Transverse colon (tissue), 4 donors: Measurements from ENCODE around the gene ECHS1. TPM values are rescaled to one million over a fixed set of nuclear protein-coding genes. Genes with fewer than 3 reads are reported as not detected.

Experiments
- DNase-seq: peaks from one replicate; pipeline ENCODE4 v3.0.0-alpha.2; 2019
- H3K27ac ChIP-seq, 4 donors: fragments of 200-600 bp; sonication (generic); 2 replicates each; pipeline ENCODE4 v1.5.1; 2016 to 2018; ENCODE audit warnings: inconsistent platforms in 4 of 4
- H3K27me3 ChIP-seq: fragments of 200-600 bp; sonication (generic); 2 replicates; pipeline ENCODE4 v1.5.1; 2017; ENCODE audit warnings: inconsistent platforms
- H3K36me3 ChIP-seq, 4 donors: fragments of 200-600 bp; sonication (generic); 2 replicates each; pipeline ENCODE4 v1.5.1; 2017 to 2019; ENCODE audit warnings: inconsistent platforms in 4 of 4
- H3K4me1 ChIP-seq, 4 donors: fragments of 200-600 bp; sonication (generic); 2 replicates each; pipeline ENCODE4 v1.5.1; 2017 to 2020; ENCODE audit warnings: inconsistent platforms in 4 of 4
- H3K4me3 ChIP-seq, 4 donors: fragments of 200-600 bp; sonication (generic); 1 replicate in 1 of 4; 2 replicates in 3 of 4; pipeline versions ENCODE4 v1.5.1 to v1.6.1; 2017 to 2019; ENCODE audit warnings: inconsistent platforms in 4 of 4
- H3K9me3 ChIP-seq, 2 donors: fragments of 200-600 bp; sonication (generic); 2 replicates each; pipeline ENCODE4 v1.5.1; 2017 to 2019; ENCODE audit warnings: inconsistent platforms in 2 of 2
- CTCF ChIP-seq, 5 experiments: fragments of 200-600 bp in 3 of 5; fragments of 450-650 bp in 2 of 5; sonication (generic) in 3 of 5; IDR thresholded peaks; 1 replicate in 2 of 5; 2 replicates in 3 of 5; pipeline ENCODE4 v1.5.1; 2016 to 2017; ENCODE audit warnings: antibody characterized with exemption in 5 of 5, inconsistent platforms in 3 of 5, mild to moderate bottlenecking in 2 of 5, moderate library complexity in 1 of 5
- EP300 ChIP-seq: sonication (generic); formaldehyde crosslinking; IDR thresholded peaks from one replicate; pipeline ENCODE4 v1.6.1; 2017; ENCODE audit warnings: antibody characterized with exemption, low read depth
- POLR2A ChIP-seq: fragments of 450-650 bp; IDR thresholded peaks from one replicate; pipeline ENCODE4 v1.6.1; 2016; ENCODE audit warnings: antibody characterized with exemption, mild to moderate bottlenecking, moderate library complexity
- POLR2AphosphoS5 ChIP-seq, 3 donors: sonication (generic); formaldehyde crosslinking; IDR thresholded peaks; one replicate each; pipeline ENCODE4 v1.6.1; 2016; ENCODE audit warnings: antibody characterized with exemption in 3 of 3
- WGBS, 2 donors: methylation state at CpG; one replicate each; pipeline ENCODE4 v1.1.5; 2018; ENCODE audit warnings: low coverage in 1 of 2; 5-methylcytosine and 5-hydroxymethylcytosine counted together
- in situ Hi-C, 4 donors: fragments of 200-750 bp; cut with MboI; loops; one replicate each; pipeline versions ENCODE4 v1.15.0 to v1.15.1; 2017; ENCODE audit warnings: low sequenced_read_pairs in 3 of 4, low pct_ligation_motif_present in 1 of 4, low pct_unique_long_range_greater_than_20kb in 1 of 4
- intact Hi-C: fragments of 100-400 bp; cut with DNase I; formaldehyde crosslinking; loops from one replicate; pipeline ENCODE4 v1.15.1; 2023; ENCODE audit warnings: low total_unique reads
- total RNA-seq, 4 donors: library from RNA; depleted of rRNA; stranded (reverse); fragments of >200 nt; gene quantifications; one replicate each; pipeline ENCODE4 v1.1.0, GENCODE V29; 2016

Gene ECHS1
- total RNA-seq, 4 donors from 2014 or later: 48.3 to 165 (median 120) TPM

GRCh38 chr10:133384071-133384470 is 10.9 kb upstream of the ECHS1 start:
- H3K4me1 ChIP-seq: peaks cover 5 to 10% (median 10%) of the 10 kb centered on the region in 4 donors
- no peaks in the 10 kb centered on the region for H3K27me3 ChIP-seq
- intact Hi-C loops (no loop called here), in situ Hi-C loops (loop anchor here in 1 of 4 donors (10.0 kb wide), 1 partner anchor 69 kb away; no protein-coding TSS in a partner anchor)
- H3K4me3 ChIP-seq: no peak overlapping the region
- 87% methylated on average over 13 of the region's 13 CpGs; no CpG with 5 or more reads in 1 of the 2 donors for WGBS, 2 donors
- H3K36me3 ChIP-seq: no peaks in the 10 kb centered on the region
- TF ChIP-seq EP300 (no peak), POLR2AphosphoS5 (IDR thresholded peaks at IDR 0.05) (no peak), CTCF (IDR thresholded peaks at IDR 0.05) (no peak), POLR2A (no peak)
- no peak for DNase-seq
- H3K27ac ChIP-seq: no peak overlapping the region
- H3K9me3 ChIP-seq: no peaks in the 10 kb centered on the region

- Histone ChIP-seq H3K9me3 (no peaks in the 10 kb centered on the region), H3K27me3 (no peaks in the 10 kb centered on the region), H3K27ac (no peak overlapping the region), H3K36me3 (no peaks in the 10 kb centered on the region), H3K4me3 (no peak overlapping the region), H3K4me1 (peaks cover 5 to 10% (median 10%) of the 10 kb centered on the region in 4 donors)
- DNase-seq: no peak
- WGBS, 2 donors: 81 to 97% methylated on average over 2 to 4 of the region's 4 CpGs
- in situ Hi-C loops: loop anchor here in 1 of 4 donors (10.0 kb wide), 1 partner anchor 69 kb away; no protein-coding TSS in a partner anchor
- no peak for TF ChIP-seq POLR2AphosphoS5 (IDR thresholded peaks at IDR 0.05)
- TF ChIP-seq POLR2A: no peak
- TF ChIP-seq CTCF (IDR thresholded peaks at IDR 0.05): no peak
- TF ChIP-seq EP300: no peak
- intact Hi-C loops: no loop called here
Observed at GRCh38 chr10:133383551-133383950, 10.4 kb upstream of the ECHS1 start.

- intact Hi-C loops (no loop called here), in situ Hi-C loops (loop anchor here in 1 of 4 donors (10.0 kb wide), 1 partner anchor 66 kb away; no protein-coding TSS in a partner anchor)
- TF ChIP-seq POLR2A (no peak), CTCF (IDR thresholded peaks at IDR 0.05) (no peak)
- no peak overlapping the region for H3K4me3 ChIP-seq
- no peaks in the 10 kb centered on the region for H3K36me3 ChIP-seq
- no peaks in the 10 kb centered on the region for H3K27me3 ChIP-seq
- no peak for DNase-seq
- no peaks in the 10 kb centered on the region for H3K9me3 ChIP-seq
- no peak overlapping the region for H3K27ac ChIP-seq
- H3K4me1 ChIP-seq: peaks cover 10 to 22% (median 18%) of the 10 kb centered on the region in 4 donors
- 89% methylated on average over 8 of the region's 8 CpGs; no CpG with 5 or more reads in 1 of the 2 donors for WGBS, 2 donors
Observed at GRCh38 chr10:133381036-133381435, 7.9 kb upstream of the ECHS1 start.

- H3K4me1 ChIP-seq: peaks cover 10 to 22% (median 18%) of the 10 kb centered on the region in 4 donors
- H3K27me3 ChIP-seq: no peaks in the 10 kb centered on the region
- no peaks in the 10 kb centered on the region for H3K9me3 ChIP-seq
- TF ChIP-seq CTCF (IDR thresholded peaks at IDR 0.05) (no peak), POLR2A (no peak), EP300 (no peak), POLR2AphosphoS5 (IDR thresholded peaks at IDR 0.05) (no peak)
- peak overlapping the region; percentile 51 to 94 (median 64) for H3K4me3 ChIP-seq
- in situ Hi-C loops: loop anchor here in 1 of 4 donors (10.0 kb wide), 1 partner anchor 65 kb away; no protein-coding TSS in a partner anchor
- intact Hi-C loops: no loop called here
- no peak for DNase-seq
- H3K36me3 ChIP-seq: no peaks in the 10 kb centered on the region
- H3K27ac ChIP-seq: peak overlapping the region; percentile 82 to 89 (median 84)
- WGBS, 2 donors: 82% methylated on average over 35 of the region's 36 CpGs; no CpG with 5 or more reads in 1 of the 2 donors
Observed at GRCh38 chr10:133379801-133380666, 6.9 kb upstream of the ECHS1 start.
